GM12872 (cell line): ENCODE data around the gene TWNK.
A peak's percentile ranks its signal among the peaks of the same experiment; 100 is the strongest.

Source experiments
- TF ChIP-seq, protein P1 (sequence below): IDR thresholded peaks from 3 replicates; pipeline ENCODE4 v1.5.1; 2011; ENCODE audit warnings: low read depth, mild to moderate bottlenecking, low read length, moderate library complexity; ENCODE audit not compliant: insufficient read depth

TWNK gene

DNA sequence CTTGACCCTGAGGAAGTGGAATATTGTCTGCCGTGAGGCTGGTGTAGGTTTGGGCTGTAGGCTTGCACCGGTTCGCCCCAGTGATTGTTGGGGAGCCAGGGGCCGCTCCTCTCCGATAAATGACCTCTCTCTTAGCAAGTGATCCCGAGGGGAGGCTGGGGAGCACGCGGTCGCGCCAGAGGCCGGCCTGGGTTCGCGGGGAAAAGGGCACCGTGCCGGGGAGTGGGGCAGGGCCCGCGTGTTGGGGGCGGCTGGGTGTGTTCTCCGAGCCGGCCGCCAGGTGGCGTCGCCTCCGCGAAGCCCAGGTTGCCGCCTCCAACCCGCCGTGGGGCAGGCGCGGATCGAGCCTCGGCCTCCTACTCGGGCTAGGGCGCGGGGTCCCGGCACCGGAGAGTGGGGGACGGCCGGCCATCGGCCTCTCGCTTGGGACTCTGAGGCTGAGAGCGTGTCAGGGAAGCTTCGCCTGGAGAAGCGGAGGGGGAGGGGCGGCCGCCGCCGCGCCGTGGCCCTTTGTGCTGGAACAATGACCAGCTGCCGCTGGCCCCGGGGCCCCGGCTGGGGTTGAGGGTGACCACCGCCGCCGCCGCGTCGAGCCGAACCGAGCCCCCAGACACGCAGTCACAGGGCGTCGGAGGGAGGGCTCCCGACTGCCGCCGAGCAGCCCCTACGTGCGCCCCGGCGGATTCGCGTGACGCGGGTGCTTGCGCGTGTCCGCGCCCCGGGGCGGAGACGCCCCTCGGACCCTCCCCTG is 11.8 kb downstream of the TWNK start:
- TF ChIP-seq, protein P1, sequence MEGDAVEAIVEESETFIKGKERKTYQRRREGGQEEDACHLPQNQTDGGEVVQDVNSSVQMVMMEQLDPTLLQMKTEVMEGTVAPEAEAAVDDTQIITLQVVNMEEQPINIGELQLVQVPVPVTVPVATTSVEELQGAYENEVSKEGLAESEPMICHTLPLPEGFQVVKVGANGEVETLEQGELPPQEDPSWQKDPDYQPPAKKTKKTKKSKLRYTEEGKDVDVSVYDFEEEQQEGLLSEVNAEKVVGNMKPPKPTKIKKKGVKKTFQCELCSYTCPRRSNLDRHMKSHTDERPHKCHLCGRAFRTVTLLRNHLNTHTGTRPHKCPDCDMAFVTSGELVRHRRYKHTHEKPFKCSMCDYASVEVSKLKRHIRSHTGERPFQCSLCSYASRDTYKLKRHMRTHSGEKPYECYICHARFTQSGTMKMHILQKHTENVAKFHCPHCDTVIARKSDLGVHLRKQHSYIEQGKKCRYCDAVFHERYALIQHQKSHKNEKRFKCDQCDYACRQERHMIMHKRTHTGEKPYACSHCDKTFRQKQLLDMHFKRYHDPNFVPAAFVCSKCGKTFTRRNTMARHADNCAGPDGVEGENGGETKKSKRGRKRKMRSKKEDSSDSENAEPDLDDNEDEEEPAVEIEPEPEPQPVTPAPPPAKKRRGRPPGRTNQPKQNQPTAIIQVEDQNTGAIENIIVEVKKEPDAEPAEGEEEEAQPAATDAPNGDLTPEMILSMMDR: peak; percentile 81

DNA sequence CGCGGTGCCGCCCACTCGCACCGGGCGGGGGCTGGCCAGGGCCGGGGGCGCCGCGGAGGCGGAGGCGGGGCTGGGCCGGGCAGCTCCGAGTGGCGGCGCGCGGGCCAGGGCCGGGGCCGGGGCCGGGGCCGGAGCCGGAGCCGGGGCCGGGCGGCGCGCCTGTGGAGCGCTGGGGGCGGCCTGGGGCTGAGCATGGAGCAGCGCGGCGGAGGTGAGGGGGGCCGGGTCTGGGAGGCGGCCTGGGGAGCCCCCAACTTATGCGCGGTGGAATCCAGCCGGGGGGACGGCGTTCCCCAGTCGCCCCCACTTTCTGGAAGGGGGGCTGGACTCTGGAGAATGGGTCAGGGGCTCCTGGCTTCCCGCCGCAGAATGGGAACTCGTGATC is 12.4 kb downstream of the TWNK start, which contains the start of gene LZTS2:
LZTS2 (plus strand) TSS at position 67 of the 385 bp plus-strand sequence. CDS start 2,731 bp downstream, outside the sequence.
- TF ChIP-seq, protein P1: no peak

DNA sequence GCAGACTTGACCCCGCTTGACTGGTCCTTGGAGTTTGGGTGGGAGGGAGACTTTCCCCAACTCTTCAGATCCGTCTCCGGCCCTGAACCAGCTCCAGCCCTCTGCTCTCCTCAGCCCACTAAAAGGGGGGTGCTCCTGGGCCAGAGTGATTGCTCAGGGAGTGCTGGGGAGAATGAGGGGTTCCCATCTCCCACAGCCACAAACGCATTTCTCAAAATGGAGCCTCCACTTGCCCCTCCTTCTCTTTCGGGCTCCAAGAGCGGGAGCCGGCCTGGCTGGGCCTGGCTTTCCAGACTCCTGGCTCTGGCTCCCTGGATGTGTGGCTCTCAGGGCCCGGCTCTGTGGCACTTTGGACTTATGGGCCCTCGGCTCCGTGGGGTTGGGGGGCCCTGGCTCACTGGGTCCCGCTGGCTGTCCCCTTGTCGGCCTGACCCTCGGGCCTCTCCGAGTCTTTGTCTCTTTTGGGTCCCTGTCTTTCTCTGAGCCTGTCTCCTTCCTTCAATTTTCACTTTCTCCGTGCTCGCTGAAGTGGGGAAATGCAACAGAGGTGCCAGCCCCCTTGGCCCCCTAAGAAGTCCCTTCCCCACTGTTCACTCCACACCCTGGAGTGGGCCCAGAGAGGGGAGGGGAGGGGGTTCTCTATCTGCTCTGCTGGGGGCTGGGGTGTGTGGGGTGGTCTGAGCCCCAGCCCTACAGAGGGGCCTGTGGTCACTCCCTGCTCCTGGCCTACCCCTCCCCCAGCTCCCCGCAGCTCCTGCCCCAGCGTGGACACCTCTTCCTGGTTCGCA is 13.0 kb downstream of the TWNK start:
- TF ChIP-seq, protein P1: no peak

DNA sequence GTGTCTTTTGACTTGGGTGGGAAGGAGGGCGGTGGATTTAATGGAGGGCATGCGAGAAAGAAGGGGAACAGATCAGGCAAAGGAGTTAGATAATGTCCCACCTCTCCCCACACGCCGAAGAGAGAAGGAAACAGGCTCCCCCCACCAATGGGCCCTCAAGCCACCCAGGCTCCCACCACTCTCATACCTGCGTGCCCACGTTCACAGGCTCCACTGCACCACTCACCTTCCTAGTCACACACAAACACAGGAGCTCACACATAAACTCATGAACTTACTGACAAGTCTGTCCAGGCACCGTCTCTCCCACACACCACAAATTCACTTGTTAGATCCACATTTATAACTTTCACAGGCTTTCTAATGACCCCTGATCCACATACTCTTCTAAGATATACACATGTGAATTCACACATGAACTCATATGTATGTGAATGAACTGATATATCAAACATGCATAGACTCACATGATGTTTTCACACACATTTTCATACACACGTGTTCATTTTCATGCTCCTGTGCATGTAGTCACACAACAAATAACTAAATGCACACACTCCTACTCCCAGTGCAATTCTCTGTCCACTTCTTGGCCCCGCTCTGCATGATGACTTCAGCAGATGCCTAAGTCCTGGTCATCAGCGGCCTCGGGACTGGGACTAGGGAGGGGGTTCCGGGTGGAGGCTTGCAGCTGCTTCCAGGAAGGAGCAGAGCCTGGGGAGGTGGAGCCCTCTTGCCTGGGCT is 13.7 kb downstream of the TWNK start:
- TF ChIP-seq, protein P1: no peak

DNA sequence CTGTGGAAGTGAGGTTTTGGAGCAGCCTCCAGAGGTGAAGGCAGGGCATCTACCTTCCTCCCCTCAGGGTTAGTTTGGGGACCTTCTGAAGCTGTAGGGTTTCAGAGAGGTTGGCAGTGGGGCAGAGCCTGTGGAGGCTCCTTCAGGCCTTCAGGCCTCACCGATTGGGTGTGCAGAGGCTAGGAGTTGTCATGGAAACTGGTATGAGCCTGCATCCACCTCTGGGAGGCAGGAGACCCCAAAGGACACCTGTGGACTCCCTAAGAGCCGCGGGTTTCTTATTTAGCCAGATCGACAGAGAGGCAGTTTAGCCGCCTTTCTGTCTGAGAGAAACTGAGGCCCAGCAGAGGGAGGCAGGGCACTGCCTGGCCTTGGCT is 14.3 kb downstream of the TWNK start:
- TF ChIP-seq, protein P1: no peak

GRCh38 chr10:101002456-101002855 is 15.1 kb downstream of the TWNK start:
- TF ChIP-seq, protein P1: no peak

DNA sequence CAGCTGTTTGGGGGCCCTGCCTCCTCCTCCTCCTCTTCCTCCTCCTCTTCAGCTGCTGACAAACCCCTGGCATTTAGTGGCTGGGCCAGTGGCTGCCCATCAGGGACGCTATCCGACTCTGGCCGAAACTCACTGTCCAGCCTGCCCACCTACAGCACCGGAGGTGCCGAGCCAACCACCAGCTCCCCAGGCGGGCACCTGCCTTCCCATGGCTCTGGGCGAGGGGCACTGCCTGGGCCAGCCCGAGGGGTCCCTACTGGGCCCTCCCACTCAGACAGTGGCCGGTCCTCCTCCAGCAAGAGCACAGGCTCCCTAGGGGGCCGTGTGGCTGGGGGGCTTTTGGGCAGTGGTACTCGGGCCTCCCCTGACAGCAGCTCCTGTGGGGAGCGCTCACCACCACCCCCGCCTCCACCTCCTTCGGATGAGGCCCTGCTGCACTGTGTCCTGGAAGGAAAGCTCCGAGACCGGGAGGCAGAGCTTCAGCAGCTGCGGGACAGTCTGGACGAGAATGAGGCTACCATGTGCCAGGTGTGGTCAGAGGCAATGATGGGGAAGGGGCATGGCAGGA is 16.4 kb downstream of the TWNK start:
- TF ChIP-seq, protein P1: no peak
